Measurements from ENCODE around the gene FOXN4. TPM values are rescaled to one million over a fixed set of nuclear protein-coding genes. Genes with fewer than 3 reads are reported as not detected.

FOXN4 gene
- total and polyA plus RNA-seq, 2 donors from 2014 or later: 0.82 TPM; not detected in 1

- no peaks in the 10 kb centered on the region for H3K9me3 ChIP-seq (ENCODE audit: control insufficient read depth in 2 of 3, insufficient read depth in 1 of 3, low read length in 3 of 3)
- no peak overlapping the region for H3K4me3 ChIP-seq (ENCODE audit: low read length in 3 of 3)
- H3K36me3 ChIP-seq (ENCODE audit: control insufficient read depth in 2 of 3, insufficient read depth in 3 of 3, low read length in 3 of 3): no peaks in the 10 kb centered on the region
- DNase-seq (no peak), FAIRE-seq (no peak)
- H3K4me1 ChIP-seq (ENCODE audit: control insufficient read depth in 2 of 3, insufficient read depth in 2 of 3, low read depth in 1 of 3, low read length in 3 of 3): peaks cover 0 to 7% (median 0%) of the 10 kb centered on the region in 3 donors
- TF ChIP-seq, protein P1, sequence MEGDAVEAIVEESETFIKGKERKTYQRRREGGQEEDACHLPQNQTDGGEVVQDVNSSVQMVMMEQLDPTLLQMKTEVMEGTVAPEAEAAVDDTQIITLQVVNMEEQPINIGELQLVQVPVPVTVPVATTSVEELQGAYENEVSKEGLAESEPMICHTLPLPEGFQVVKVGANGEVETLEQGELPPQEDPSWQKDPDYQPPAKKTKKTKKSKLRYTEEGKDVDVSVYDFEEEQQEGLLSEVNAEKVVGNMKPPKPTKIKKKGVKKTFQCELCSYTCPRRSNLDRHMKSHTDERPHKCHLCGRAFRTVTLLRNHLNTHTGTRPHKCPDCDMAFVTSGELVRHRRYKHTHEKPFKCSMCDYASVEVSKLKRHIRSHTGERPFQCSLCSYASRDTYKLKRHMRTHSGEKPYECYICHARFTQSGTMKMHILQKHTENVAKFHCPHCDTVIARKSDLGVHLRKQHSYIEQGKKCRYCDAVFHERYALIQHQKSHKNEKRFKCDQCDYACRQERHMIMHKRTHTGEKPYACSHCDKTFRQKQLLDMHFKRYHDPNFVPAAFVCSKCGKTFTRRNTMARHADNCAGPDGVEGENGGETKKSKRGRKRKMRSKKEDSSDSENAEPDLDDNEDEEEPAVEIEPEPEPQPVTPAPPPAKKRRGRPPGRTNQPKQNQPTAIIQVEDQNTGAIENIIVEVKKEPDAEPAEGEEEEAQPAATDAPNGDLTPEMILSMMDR (IDR thresholded peaks at IDR 0.05; ENCODE audit: borderline replicate concordance, extremely low read depth, insufficient read depth): no peak
- no peak overlapping the region for H3K27ac ChIP-seq (ENCODE audit: low read depth in 2 of 2, low read length in 2 of 2)
- H3K9ac ChIP-seq (ENCODE audit: low read length in 3 of 3): no peak overlapping the region
- intact Hi-C loops (cut with DNase I): no loop called here
- no peaks in the 10 kb centered on the region for H3K27me3 ChIP-seq (ENCODE audit: control insufficient read depth, insufficient read depth, low read length)
Observed at GRCh38 chr12:109278912-109279311, 30.2 kb downstream of the FOXN4 start.

DNA sequence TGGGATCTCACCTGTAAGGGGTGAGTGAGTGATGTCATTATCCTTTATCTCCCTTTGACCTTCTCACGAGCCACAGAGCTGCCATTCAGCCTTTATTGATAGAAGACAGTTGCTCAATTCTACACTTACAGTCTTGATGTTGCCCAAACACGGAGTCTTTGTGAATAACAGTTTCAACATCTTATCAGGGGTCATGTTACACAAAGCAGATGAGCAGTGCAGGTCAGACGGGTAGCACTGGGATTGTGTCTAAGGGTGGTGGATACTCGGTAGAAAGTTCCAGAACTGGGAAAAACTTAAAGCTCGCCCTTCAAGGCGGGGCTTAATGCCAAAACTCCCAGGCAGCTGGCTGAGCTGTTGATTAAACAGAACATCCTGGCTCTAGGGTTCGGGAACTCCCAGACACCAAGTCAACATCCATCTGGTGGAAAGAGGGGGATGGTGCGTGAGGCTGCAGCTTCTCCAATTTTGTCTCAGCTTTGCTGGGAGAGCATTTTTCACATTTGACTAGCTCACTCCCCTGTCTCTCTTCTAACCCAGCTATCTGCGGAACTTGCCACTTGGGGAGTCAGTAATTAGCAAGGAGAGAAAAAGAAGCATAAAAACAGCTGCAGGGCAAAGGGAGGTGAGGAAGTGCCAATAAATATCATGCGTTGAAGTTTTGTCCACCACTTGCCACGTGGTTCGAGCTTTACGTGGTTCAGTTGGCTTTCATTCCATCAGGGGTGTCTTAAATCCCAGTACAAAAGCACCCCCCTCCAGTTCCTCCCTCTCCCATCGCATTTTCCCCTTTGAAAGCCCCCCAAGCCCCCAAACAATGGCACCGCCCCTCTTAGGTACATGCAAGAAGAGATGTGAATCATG is 31.0 kb downstream of the FOXN4 start:
- intact Hi-C loops (cut with DNase I): no loop called here
- H3K4me3 ChIP-seq (ENCODE audit: low read length in 3 of 3): no peak overlapping the region
- H3K27me3 ChIP-seq (ENCODE audit: control insufficient read depth, insufficient read depth, low read length): no peaks in the 10 kb centered on the region
- TF ChIP-seq, protein P1 (IDR thresholded peaks at IDR 0.05; ENCODE audit: borderline replicate concordance, extremely low read depth, insufficient read depth): no peak
- H3K36me3 ChIP-seq (ENCODE audit: control insufficient read depth in 2 of 3, insufficient read depth in 3 of 3, low read length in 3 of 3): no peaks in the 10 kb centered on the region
- no peak overlapping the region for H3K27ac ChIP-seq (ENCODE audit: low read depth in 2 of 2, low read length in 2 of 2)
- no peak overlapping the region for H3K9ac ChIP-seq (ENCODE audit: low read length in 3 of 3)
- FAIRE-seq (no peak), DNase-seq (peak in 2 of 5 donors; percentile 27 to 66)
- H3K4me1 ChIP-seq (ENCODE audit: control insufficient read depth in 2 of 3, insufficient read depth in 2 of 3, low read depth in 1 of 3, low read length in 3 of 3): peaks cover 0 to 7% (median 0%) of the 10 kb centered on the region in 3 donors
- H3K9me3 ChIP-seq (ENCODE audit: control insufficient read depth in 2 of 3, insufficient read depth in 1 of 3, low read length in 3 of 3): no peaks in the 10 kb centered on the region

DNA sequence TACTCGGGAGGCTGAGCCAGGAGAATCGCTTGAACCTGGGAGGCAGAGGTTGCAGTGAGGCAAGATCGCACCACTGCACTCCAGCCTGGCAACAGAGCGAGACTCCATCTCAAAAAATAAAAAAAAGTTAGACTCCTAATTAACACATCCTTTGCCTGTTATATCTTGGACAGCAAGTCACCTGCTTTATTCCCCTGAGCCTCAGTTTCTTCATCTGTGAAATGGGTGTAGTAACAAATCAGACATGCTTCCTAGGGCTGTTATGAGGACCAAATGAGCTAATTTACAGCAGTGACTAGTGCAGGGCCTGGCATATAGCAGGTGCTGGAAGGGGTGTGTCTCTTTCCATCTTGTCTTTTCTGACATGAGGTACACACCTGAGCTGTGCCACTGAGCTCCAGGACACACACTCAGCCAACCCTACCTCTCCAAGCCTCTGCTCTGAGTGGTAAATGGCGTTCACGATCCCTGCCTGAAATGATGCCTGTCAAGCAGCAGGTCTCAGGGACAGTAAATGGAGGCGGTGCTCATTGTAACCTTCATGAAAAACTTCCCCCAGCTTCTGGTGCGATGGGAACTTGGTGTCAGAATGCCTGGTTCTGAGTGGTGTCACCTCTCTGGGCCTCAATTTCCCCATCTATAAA is 31.7 kb downstream of the FOXN4 start:
- TF ChIP-seq, protein P1 (IDR thresholded peaks at IDR 0.05; ENCODE audit: borderline replicate concordance, extremely low read depth, insufficient read depth): no peak
- Histone ChIP-seq H3K27ac (ENCODE audit: low read depth in 2 of 2, low read length in 2 of 2) (no peak overlapping the region), H3K4me1 (ENCODE audit: control insufficient read depth in 2 of 3, insufficient read depth in 2 of 3, low read depth in 1 of 3, low read length in 3 of 3) (peaks cover 0 to 7% (median 0%) of the 10 kb centered on the region in 3 donors), H3K9me3 (ENCODE audit: control insufficient read depth in 2 of 3, insufficient read depth in 1 of 3, low read length in 3 of 3) (no peaks in the 10 kb centered on the region), H3K36me3 (ENCODE audit: control insufficient read depth in 2 of 3, insufficient read depth in 3 of 3, low read length in 3 of 3) (no peaks in the 10 kb centered on the region), H3K9ac (ENCODE audit: low read length in 3 of 3) (no peak overlapping the region), H3K4me3 (ENCODE audit: low read length in 3 of 3) (no peak overlapping the region), H3K27me3 (ENCODE audit: control insufficient read depth, insufficient read depth, low read length) (no peaks in the 10 kb centered on the region)
- intact Hi-C loops (cut with DNase I): no loop called here
- DNase-seq: no peak
- FAIRE-seq: no peak
